ENCODE measurements around the gene HEXD. TPM values are rescaled to one million over a fixed set of nuclear protein-coding genes. Genes with fewer than 3 reads are reported as not detected.

The HEXD gene
- total RNA-seq: 7.8 and 8.9 TPM in 2 replicates

DNA sequence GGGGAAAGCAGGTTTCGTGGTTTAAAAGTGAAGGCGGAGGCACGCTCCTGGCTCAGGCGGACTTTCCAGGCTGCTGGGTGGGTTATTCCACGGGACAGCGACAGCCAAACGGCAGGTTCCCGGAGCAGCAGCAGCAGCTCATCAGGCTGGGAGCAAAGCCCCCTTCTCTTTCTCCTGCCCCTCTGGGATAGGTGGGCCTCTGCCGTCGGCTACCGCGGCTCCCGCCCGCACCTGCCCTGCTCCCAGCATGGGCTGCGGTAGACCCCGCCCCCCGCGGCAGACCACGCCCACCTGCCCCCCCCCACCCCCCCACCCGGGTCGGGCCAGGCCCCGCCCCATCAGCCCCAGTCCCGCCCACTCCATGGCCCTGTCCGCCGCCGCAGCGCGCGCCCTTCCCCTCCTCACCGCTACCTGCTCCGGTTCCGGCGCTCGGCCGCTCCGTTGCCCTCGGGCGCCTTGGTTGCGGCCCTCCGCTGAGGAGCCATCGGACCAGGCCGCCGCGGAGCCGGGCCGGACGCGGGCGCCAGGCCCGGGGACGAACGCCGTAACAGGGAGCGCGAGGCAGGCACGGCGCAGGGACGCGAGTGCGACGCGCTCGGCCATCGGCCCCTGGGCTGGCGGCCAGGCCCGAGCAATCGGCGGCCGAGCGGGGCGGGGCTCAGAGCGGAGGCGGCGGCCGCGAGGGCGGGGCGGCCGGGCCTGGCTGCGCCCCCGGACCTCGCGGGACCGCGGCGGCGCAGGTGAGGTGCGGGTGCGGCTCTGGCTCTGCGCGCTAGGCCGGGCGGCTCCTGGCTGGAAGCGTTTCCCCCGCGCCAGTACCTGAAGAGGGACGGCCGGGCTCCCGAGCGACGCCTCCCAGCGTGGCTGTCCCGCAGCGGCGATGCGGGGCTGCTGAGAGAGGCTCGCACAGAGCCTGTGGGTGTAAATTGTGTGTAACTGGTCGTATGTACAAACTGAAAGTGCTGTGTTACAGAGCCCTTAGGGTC lies at the start of gene HEXD, which contains the start of gene OGFOD3:
HEXD (plus strand) TSS at position 347 of the 986 bp plus-strand sequence. CDS start 1,453 bp downstream, outside the sequence.
OGFOD3 (minus strand) TSS at position 586 of the 986 bp plus-strand sequence; CDS start at position 485, 101 bp downstream.

DNA sequence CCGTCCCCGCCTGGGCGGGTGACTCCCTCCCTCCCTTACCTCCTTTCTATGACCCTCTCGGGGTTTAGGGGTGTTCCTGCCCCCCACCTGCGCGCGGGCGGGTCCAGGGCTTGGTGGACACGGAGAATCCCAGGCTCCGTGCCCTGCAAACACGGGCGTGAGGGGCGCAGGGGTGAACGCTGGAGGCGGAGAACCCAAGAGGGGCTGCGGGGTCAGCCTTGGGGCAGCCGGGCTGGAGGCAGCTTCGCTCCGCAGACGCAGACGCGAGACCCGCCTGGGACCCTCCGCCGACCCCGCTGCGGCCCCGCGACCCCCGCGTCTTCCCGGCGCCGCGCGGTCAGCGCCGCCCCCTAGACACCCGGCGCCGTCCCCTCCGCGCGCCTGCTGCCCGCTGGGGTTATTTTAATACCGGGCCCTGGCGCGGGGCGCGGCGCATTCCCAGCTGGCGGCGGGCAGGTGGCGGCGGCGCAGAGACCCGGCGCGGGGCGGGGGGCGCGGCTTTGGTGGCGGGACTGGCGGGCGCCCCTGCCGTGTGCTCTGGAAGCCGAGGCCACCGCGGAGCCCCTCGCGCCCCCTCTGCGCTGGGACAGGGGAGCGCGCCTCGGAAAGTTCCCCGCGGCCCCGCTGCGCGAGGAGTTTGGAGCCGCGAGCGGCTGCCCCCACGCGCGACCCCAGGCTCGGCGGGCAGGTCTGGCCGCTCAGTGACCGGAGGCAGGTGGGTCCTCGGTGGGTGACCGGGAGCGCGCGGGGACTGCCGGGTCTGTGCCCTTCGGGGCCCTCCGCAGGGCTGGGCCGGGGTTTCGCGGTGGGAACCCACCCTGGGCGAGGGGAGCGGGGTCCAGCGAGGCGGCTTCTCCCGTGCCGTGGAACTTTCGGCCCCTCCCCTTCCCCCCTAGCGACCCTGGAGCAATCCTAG lies 46.6 kb upstream of the HEXD start, which contains the start of gene UTS2R:
UTS2R (plus strand) TSS at position 433 of the 916 bp plus-strand sequence. CDS start 2,560 bp downstream, outside the sequence.

DNA sequence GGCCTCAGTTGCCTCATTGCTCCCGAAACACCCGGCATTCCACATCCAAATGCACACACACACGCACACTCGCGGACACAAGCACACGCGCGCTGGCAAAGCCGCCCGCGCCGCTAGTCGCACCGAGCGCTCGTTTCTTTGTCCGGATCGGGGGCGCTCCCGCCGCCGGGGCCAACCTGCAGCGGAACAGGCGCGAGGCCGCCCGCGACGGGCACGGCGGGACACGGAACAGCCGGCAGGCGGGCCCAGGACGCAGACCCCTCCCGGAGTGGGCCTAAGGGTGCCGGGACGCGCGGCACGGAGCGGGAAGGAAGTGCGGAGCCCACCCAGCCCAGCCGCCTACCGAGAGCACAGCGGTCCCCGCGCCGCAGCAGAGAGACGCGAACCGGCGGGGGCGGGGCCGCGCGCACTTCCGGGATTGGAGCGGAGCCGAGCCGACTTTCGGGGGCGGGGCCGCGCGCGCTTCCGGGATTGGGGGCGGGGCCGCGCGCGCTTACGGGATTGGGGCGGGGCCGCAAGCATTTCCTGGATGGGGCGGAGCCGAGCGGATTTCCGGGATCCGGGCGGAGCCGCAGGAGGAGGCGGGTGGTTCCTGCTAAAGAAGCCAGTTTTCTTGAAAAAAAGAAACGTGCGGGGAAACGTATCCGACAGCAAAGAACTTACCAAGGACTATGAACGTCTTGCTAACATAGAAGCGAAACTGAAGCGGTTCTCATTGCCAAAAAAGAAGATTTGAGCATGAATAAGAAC lies 32.4 kb downstream of the HEXD start, which contains the start of gene CYBC1:
CYBC1 (minus strand) TSS at position 396 of the 750 bp plus-strand sequence. CDS start 1,498 bp downstream, outside the sequence.

DNA sequence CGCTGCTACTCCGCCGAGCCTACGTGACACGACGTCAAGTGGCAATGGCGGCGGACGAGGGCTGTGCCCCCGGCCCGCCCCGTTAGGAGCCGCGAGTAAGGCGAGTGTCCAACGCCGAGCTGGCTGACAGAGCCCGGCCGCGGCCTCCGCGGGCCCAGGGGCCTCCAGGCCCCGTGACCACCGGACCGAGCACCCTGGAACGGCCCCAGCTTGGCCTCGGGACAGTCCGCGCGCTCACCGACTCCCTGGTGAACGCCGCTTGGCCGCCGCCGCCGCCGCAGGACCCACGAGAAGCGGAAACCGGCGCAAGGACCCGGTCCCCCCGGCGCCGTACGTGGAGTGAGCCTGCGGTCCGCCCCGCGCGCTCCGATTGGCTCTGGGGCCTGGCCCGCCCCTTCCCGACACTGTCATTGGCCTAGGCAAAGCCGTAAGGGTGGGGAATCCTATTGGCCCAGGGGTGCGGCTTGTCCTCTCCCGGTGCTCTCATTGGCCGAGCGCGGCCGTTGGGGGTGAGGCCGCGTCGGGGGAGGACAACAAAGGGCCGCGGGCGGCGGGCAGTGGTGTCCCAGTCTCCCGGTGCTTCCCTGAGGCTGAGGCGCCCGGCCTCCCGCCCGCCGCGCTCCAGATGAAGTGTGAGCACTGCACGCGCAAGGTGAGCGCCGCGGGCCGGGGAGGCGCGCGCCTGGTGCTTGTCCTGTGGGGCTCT lies 40.2 kb downstream of the HEXD start, which contains the start of gene NARF:
NARF (plus strand) TSS at position 563 of the 706 bp plus-strand sequence; CDS start at position 626, 63 bp downstream.

Other genes with a start within 250 kb of the HEXD start
- gene CCDC57, start 205.5 kb upstream of the HEXD start, total RNA-seq: 20.8 and 27.4 TPM in 2 replicates
- gene SLC16A3, start 189.3 kb upstream of the HEXD start, total RNA-seq: 359 and 382 TPM in 2 replicates
- 52.6 and 63.6 TPM in 2 replicates for gene CSNK1D, start 144.6 kb upstream of the HEXD start, total RNA-seq
- gene CD7, start 100.7 kb upstream of the HEXD start, total RNA-seq: 0.30 TPM in 1 of 2 replicates, not detected in the other
- gene SECTM1, start 84.6 kb upstream of the HEXD start, total RNA-seq: 1.2 TPM in 1 of 2 replicates, not detected in the other
- gene TEX19, start 59.1 kb upstream of the HEXD start, total RNA-seq: not detected in 2 replicates
- not detected in 2 replicates for gene UTS2R, start 46.6 kb upstream of the HEXD start, total RNA-seq
- gene OGFOD3, start 239 bp downstream of the HEXD start, total RNA-seq: 37.9 and 38.9 TPM in 2 replicates
- 55.5 and 72.6 TPM in 2 replicates for gene CYBC1, start 32.4 kb downstream of the HEXD start, total RNA-seq
- gene NARF, start 40.4 kb downstream of the HEXD start, total RNA-seq: 44.2 and 44.6 TPM in 2 replicates
- 24.6 and 35.0 TPM in 2 replicates for gene FOXK2, start 101.4 kb downstream of the HEXD start, total RNA-seq
- gene WDR45B, start 230.1 kb downstream of the HEXD start, total RNA-seq: 69.2 and 88.5 TPM in 2 replicates

Measured in smooth muscle cell of the umbilical artery (primary cell).